K562 (cell line): ENCODE measurements around the gene STUM. TPM values are rescaled to one million over a fixed set of nuclear protein-coding genes. Genes with fewer than 3 reads are reported as not detected.

Source experiments
- GABPB1 ChIP-seq: sonication (generic); formaldehyde crosslinking; IDR thresholded peaks from 2 replicates; pipeline ENCODE4 v1.8.0; 2022; ENCODE audit warnings: mild to moderate bottlenecking, missing genetic modification reagents
- MEIS2 ChIP-seq: fragments of 450-650 bp; IDR thresholded peaks from 2 replicates; pipeline ENCODE4 v1.6.1; 2014; ENCODE audit warnings: mild to moderate bottlenecking; ENCODE audit not compliant: partially characterized antibody
- NR2C2 ChIP-seq, 2 experiments: fragments of 200-800 bp in 1 of 2; sonication (Bioruptor generic) in 1 of 2; sonication (generic) in 1 of 2; formaldehyde crosslinking in 1 of 2; IDR thresholded peaks; 2 replicates each; pipeline versions ENCODE4 v1.6.1 to v1.8.0; 2016 to 2022; ENCODE audit warnings: mild to moderate bottlenecking in 1 of 2, missing compliant biosample characterization in 1 of 2, missing genetic modification characterization in 1 of 2, missing genetic modification reagents in 1 of 2
- SP2 ChIP-seq: IDR thresholded peaks from 2 replicates; pipeline ENCODE4 v1.6.1; 2011; ENCODE audit warnings: mild to moderate bottlenecking, low read depth, low read length, moderate library complexity; ENCODE audit not compliant: poor library complexity, severe bottlenecking; ENCODE audit errors: extremely low read depth
- ZNF12 ChIP-seq: sonication (generic); formaldehyde crosslinking; IDR thresholded peaks from 2 replicates; pipeline ENCODE4 v1.4.0; 2020; ENCODE audit warnings: mild to moderate bottlenecking, missing genetic modification reagents
- ZNF551 ChIP-seq: fragments of 250-450 bp; sonication (Bioruptor Pico); IDR thresholded peaks from 2 replicates; pipeline ENCODE4 v1.5.0; 2021; ENCODE audit warnings: mild to moderate bottlenecking, moderate library complexity
- polyA plus RNA-seq, 8 experiments: library from polyadenylated mRNA; depleted of rRNA in 4 of 8; stranded (reverse) in 5 of 8; unstranded in 3 of 8; fragments of >200 nt; fragmentation: Nextera tagmentation in 2 of 8; fragmentation: Illumina TruSeq in 1 of 8; extraction: Ambion mirVana in 2 of 8; extraction: Trizol in 1 of 8; gene quantifications; 2 replicates each; pipeline versions ENCODE4 v1.2.1 to v1.2.3, GENCODE V29; 2011 to 2014; ENCODE audit warnings: inconsistent platforms in 1 of 8, missing spikeins in 1 of 8
- total RNA-seq, 7 experiments: library from RNA; depleted of rRNA in 6 of 7; stranded (reverse); fragments of >200 nt in 6 of 7; fragmentation: Illumina TruSeq in 2 of 7; extraction: Trizol in 2 of 7; gene quantifications; 2 replicates each; pipeline versions ENCODE4 v1.2.1 to v1.2.3, GENCODE V29; 2011 to 2021; ENCODE audit warnings: low replicate concordance in 1 of 7
- TF ChIP-seq, protein P1 (sequence below): fragments of 450-650 bp; IDR thresholded peaks from 2 replicates; pipeline ENCODE4 v1.6.1; 2016; ENCODE audit warnings: mild to moderate bottlenecking, moderate library complexity
- TF ChIP-seq, protein P2 (sequence below): fragments of 250-450 bp; sonication (Bioruptor Pico); IDR thresholded peaks from 2 replicates; pipeline ENCODE4 v1.8.0; 2021; ENCODE audit warnings: borderline replicate concordance, mild to moderate bottlenecking, moderate library complexity; ENCODE audit not compliant: poor library complexity, severe bottlenecking

STUM gene
- total and polyA plus RNA-seq, 9 of the 15 experiments (the other 6 are each of a cell fraction or from before 2014, with no cell fraction given): not detected

DNA sequence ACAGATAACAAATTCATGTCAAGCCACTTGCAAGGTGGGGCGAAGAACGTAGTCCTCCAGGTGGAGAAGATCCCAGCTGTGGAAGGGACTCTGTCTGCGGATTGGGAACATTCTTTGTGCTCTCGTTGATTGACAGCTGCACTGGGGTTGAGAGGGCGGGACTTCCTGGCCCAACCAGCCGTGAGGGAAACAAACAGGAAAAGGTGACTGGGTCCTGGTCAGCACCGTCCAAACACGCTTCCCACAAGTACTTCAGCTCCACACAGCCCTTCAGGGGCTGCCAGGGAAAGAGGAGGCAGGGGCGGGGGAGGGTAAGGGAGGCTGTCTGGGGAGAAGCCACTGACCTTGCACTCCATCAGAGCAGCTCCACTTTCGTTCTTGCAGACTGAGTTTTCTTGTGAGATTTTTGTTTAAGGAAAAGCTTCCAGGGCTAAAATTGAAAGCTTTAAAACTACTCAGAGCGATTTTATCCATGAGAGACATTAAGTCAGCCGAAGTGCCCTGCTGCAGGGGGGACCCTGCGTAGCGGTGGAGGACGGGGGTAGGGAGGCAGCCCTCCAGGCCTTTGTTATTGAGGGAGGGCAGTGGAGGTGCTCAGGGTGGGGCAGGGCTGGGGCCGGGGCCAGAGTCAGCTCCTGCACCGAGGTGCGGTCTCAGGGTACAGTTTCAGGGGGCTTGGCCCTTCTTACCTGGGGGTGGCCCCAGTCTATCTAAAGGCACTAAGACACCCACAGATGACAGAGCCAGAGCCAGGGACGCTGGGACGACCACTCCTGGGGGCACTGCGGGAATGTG, 21.6 kb upstream of the STUM start (continued):
- TF ChIP-seq, protein P1, sequence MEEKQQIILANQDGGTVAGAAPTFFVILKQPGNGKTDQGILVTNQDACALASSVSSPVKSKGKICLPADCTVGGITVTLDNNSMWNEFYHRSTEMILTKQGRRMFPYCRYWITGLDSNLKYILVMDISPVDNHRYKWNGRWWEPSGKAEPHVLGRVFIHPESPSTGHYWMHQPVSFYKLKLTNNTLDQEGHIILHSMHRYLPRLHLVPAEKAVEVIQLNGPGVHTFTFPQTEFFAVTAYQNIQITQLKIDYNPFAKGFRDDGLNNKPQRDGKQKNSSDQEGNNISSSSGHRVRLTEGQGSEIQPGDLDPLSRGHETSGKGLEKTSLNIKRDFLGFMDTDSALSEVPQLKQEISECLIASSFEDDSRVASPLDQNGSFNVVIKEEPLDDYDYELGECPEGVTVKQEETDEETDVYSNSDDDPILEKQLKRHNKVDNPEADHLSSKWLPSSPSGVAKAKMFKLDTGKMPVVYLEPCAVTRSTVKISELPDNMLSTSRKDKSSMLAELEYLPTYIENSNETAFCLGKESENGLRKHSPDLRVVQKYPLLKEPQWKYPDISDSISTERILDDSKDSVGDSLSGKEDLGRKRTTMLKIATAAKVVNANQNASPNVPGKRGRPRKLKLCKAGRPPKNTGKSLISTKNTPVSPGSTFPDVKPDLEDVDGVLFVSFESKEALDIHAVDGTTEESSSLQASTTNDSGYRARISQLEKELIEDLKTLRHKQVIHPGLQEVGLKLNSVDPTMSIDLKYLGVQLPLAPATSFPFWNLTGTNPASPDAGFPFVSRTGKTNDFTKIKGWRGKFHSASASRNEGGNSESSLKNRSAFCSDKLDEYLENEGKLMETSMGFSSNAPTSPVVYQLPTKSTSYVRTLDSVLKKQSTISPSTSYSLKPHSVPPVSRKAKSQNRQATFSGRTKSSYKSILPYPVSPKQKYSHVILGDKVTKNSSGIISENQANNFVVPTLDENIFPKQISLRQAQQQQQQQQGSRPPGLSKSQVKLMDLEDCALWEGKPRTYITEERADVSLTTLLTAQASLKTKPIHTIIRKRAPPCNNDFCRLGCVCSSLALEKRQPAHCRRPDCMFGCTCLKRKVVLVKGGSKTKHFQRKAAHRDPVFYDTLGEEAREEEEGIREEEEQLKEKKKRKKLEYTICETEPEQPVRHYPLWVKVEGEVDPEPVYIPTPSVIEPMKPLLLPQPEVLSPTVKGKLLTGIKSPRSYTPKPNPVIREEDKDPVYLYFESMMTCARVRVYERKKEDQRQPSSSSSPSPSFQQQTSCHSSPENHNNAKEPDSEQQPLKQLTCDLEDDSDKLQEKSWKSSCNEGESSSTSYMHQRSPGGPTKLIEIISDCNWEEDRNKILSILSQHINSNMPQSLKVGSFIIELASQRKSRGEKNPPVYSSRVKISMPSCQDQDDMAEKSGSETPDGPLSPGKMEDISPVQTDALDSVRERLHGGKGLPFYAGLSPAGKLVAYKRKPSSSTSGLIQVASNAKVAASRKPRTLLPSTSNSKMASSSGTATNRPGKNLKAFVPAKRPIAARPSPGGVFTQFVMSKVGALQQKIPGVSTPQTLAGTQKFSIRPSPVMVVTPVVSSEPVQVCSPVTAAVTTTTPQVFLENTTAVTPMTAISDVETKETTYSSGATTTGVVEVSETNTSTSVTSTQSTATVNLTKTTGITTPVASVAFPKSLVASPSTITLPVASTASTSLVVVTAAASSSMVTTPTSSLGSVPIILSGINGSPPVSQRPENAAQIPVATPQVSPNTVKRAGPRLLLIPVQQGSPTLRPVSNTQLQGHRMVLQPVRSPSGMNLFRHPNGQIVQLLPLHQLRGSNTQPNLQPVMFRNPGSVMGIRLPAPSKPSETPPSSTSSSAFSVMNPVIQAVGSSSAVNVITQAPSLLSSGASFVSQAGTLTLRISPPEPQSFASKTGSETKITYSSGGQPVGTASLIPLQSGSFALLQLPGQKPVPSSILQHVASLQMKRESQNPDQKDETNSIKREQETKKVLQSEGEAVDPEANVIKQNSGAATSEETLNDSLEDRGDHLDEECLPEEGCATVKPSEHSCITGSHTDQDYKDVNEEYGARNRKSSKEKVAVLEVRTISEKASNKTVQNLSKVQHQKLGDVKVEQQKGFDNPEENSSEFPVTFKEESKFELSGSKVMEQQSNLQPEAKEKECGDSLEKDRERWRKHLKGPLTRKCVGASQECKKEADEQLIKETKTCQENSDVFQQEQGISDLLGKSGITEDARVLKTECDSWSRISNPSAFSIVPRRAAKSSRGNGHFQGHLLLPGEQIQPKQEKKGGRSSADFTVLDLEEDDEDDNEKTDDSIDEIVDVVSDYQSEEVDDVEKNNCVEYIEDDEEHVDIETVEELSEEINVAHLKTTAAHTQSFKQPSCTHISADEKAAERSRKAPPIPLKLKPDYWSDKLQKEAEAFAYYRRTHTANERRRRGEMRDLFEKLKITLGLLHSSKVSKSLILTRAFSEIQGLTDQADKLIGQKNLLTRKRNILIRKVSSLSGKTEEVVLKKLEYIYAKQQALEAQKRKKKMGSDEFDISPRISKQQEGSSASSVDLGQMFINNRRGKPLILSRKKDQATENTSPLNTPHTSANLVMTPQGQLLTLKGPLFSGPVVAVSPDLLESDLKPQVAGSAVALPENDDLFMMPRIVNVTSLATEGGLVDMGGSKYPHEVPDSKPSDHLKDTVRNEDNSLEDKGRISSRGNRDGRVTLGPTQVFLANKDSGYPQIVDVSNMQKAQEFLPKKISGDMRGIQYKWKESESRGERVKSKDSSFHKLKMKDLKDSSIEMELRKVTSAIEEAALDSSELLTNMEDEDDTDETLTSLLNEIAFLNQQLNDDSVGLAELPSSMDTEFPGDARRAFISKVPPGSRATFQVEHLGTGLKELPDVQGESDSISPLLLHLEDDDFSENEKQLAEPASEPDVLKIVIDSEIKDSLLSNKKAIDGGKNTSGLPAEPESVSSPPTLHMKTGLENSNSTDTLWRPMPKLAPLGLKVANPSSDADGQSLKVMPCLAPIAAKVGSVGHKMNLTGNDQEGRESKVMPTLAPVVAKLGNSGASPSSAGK: peak; percentile 21; the same call in 1 of the 2 replicates
- peak; percentile 61 for TF ChIP-seq MEIS2
- TF ChIP-seq SP2: peak; percentile 29
- TF ChIP-seq ZNF12 (CRISPR knock-in tag): no peak
- TF ChIP-seq, protein P2, sequence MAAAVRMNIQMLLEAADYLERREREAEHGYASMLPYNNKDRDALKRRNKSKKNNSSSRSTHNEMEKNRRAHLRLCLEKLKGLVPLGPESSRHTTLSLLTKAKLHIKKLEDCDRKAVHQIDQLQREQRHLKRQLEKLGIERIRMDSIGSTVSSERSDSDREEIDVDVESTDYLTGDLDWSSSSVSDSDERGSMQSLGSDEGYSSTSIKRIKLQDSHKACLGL (CRISPR knock-in tag): no peak
- TF ChIP-seq ZNF551: no peak
- TF ChIP-seq GABPB1 (CRISPR knock-in tag): peak; percentile 86
- TF ChIP-seq NR2C2 (CRISPR knock-in tag; IDR thresholded peaks at IDR 0.05): no peak
- 0 out of 2 replicates have a peak, but pooled peaks have one; percentile 17 for TF ChIP-seq NR2C2 (tag; IDR thresholded peaks at IDR 0.05)
